ENCODE results near the gene CFB.
A peak's percentile ranks its signal among the peaks of the same experiment; 100 is the strongest.

Gene CFB

DNA sequence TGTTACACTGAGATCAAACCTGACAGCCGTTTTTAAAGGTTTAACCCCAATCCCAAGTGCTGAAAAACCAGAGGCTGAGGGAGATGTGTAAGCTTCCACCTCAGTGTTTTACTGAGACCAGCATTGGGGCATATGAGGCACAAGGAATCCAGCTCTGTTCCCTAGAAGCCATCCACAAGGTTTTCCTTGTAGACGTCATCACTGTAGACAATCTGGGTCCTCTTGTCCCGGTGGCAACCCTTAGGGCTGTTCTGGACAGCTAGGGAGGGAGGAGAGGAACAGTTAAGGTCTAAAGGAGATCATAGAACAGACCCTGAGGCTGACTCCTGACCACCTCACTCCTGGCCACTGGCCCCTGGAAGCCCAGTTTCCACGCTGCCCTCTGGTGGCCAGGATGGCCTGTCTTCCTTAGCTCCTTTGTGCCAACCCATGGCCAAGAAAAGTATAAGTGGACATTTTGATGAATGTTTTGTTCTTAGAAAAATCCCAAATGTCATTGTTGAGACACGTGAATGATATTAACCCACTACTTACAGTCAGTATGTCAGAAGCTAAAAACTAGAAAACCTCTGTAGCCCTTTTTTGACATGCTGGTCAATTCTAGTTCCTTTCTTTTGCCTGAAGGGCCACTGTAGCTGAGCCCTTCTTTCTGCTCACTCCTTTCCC is 6.4 kb downstream of the CFB start:
- peak; percentile 89 for ATAC-seq
- TF ChIP-seq TOX (CRISPR knock-in tag; IDR thresholded peaks at IDR 0.05; ENCODE audit: borderline replicate concordance) (no peak), ZFP3 (CRISPR knock-in tag; IDR thresholded peaks at IDR 0.05) (no peak), ZNF70 (CRISPR knock-in tag; IDR thresholded peaks at IDR 0.05) (no peak)
- TF ChIP-seq, protein P1, sequence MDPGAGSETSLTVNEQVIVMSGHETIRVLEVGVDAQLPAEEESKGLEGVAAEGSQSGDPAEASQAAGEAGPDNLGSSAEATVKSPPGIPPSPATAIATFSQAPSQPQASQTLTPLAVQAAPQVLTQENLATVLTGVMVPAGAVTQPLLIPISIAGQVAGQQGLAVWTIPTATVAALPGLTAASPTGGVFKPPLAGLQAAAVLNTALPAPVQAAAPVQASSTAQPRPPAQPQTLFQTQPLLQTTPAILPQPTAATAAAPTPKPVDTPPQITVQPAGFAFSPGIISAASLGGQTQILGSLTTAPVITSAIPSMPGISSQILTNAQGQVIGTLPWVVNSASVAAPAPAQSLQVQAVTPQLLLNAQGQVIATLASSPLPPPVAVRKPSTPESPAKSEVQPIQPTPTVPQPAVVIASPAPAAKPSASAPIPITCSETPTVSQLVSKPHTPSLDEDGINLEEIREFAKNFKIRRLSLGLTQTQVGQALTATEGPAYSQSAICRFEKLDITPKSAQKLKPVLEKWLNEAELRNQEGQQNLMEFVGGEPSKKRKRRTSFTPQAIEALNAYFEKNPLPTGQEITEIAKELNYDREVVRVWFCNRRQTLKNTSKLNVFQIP (CRISPR knock-in tag; IDR thresholded peaks at IDR 0.05; ENCODE audit: borderline replicate concordance, low read depth), result no peak

DNA sequence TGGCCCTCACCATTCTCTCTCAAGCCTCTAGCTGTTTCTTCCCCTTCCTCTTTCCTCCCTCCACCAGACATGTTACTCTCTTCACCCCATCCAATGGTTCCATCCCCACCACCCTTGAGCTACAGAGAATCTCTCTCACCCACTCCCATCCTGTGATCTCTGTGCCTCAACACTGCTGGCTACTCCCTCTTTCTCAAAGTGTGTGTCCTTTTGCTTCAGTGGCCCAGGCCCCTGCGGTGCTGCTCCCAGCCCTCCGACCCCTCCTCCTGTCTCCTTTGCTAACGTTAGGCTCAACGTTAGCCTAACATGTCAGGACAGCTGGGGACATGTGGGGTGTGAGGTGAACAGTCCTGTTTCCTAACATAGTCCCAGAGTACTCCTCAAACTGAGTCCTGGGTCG is 7.0 kb downstream of the CFB start:
- TF ChIP-seq, protein P2, sequence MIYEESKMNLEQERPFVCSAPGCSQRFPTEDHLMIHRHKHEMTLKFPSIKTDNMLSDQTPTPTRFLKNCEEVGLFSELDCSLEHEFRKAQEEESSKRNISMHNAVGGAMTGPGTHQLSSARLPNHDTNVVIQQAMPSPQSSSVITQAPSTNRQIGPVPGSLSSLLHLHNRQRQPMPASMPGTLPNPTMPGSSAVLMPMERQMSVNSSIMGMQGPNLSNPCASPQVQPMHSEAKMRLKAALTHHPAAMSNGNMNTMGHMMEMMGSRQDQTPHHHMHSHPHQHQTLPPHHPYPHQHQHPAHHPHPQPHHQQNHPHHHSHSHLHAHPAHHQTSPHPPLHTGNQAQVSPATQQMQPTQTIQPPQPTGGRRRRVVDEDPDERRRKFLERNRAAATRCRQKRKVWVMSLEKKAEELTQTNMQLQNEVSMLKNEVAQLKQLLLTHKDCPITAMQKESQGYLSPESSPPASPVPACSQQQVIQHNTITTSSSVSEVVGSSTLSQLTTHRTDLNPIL (CRISPR knock-in tag; IDR thresholded peaks at IDR 0.05; ENCODE audit: low read depth), result no peak
- TF ChIP-seq, protein P1 (CRISPR knock-in tag; IDR thresholded peaks at IDR 0.05; ENCODE audit: borderline replicate concordance, low read depth), result no peak
- TF ChIP-seq, protein P3, sequence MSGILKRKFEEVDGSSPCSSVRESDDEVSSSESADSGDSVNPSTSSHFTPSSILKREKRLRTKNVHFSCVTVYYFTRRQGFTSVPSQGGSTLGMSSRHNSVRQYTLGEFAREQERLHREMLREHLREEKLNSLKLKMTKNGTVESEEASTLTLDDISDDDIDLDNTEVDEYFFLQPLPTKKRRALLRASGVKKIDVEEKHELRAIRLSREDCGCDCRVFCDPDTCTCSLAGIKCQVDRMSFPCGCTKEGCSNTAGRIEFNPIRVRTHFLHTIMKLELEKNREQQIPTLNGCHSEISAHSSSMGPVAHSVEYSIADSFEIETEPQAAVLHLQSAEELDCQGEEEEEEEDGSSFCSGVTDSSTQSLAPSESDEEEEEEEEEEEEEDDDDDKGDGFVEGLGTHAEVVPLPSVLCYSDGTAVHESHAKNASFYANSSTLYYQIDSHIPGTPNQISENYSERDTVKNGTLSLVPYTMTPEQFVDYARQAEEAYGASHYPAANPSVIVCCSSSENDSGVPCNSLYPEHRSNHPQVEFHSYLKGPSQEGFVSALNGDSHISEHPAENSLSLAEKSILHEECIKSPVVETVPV (CRISPR knock-in tag; IDR thresholded peaks at IDR 0.05), result no peak
- TF ChIP-seq CSDC2 (CRISPR knock-in tag; IDR thresholded peaks at IDR 0.05) (no peak), GLIS3 (CRISPR knock-in tag; IDR thresholded peaks at IDR 0.05) (no peak), ZFP30 (CRISPR knock-in tag; IDR thresholded peaks at IDR 0.05) (no peak)
- ATAC-seq, result no peak

DNA sequence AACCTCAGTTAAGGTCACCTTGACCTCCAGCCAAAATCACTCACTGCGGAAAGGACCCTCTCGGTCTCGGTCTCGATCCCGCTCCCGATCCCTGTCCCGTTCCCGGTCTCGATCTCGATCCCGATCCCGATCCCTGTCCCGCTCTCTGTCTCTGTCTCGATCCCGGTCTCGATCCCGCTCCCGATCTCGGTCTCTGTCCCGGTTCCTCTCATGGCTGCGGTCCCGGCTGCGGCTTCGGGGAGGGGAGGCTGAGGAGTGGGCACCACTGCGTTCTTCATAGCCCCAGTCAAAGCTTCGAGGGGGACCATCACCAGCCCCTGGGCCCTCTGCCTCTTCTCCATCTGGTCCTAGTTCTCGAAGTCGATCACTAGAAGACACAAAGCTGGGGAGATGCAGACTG is 8.6 kb downstream of the CFB start:
- ATAC-seq, result no peak
- no peak for TF ChIP-seq ARNTL (CRISPR knock-in tag; IDR thresholded peaks at IDR 0.05; ENCODE audit: borderline replicate concordance, low read depth)
- TF ChIP-seq ZNF565 (CRISPR knock-in tag; conservative IDR thresholded peaks at IDR 0.05; ENCODE audit: low read depth), result no peak
- no peak for TF ChIP-seq TCF4 (CRISPR knock-in tag; IDR thresholded peaks at IDR 0.05; ENCODE audit: borderline replicate concordance)
- TF ChIP-seq, protein P4, sequence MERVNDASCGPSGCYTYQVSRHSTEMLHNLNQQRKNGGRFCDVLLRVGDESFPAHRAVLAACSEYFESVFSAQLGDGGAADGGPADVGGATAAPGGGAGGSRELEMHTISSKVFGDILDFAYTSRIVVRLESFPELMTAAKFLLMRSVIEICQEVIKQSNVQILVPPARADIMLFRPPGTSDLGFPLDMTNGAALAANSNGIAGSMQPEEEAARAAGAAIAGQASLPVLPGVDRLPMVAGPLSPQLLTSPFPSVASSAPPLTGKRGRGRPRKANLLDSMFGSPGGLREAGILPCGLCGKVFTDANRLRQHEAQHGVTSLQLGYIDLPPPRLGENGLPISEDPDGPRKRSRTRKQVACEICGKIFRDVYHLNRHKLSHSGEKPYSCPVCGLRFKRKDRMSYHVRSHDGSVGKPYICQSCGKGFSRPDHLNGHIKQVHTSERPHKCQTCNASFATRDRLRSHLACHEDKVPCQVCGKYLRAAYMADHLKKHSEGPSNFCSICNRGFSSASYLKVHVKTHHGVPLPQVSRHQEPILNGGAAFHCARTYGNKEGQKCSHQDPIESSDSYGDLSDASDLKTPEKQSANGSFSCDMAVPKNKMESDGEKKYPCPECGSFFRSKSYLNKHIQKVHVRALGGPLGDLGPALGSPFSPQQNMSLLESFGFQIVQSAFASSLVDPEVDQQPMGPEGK (CRISPR knock-in tag; IDR thresholded peaks at IDR 0.05; ENCODE audit: borderline replicate concordance), result no peak
- TF ChIP-seq RARB (CRISPR knock-in tag; IDR thresholded peaks at IDR 0.05), result no peak
- no peak for TF ChIP-seq ISL1 (CRISPR knock-in tag; IDR thresholded peaks at IDR 0.05)
- no peak for TF ChIP-seq ZFP3 (CRISPR knock-in tag; IDR thresholded peaks at IDR 0.05)
- TF ChIP-seq, protein P3 (CRISPR knock-in tag; IDR thresholded peaks at IDR 0.05), result no peak
- no peak for TF ChIP-seq GLIS3 (CRISPR knock-in tag; IDR thresholded peaks at IDR 0.05)
- no peak for TF ChIP-seq ZFP30 (CRISPR knock-in tag; IDR thresholded peaks at IDR 0.05)
- TF ChIP-seq TOX (CRISPR knock-in tag; IDR thresholded peaks at IDR 0.05; ENCODE audit: borderline replicate concordance), result no peak
- no peak for TF ChIP-seq OSR1 (CRISPR knock-in tag; IDR thresholded peaks at IDR 0.05)
- no peak for TF ChIP-seq SNAI2 (CRISPR knock-in tag; IDR thresholded peaks at IDR 0.05)
- TF ChIP-seq BACH2 (CRISPR knock-in tag; IDR thresholded peaks at IDR 0.05; ENCODE audit: borderline replicate concordance), result no peak
- TF ChIP-seq PPARA (CRISPR knock-in tag; IDR thresholded peaks at IDR 0.05; ENCODE audit: borderline replicate concordance), result no peak
- TF ChIP-seq ESRRG (CRISPR knock-in tag; IDR thresholded peaks at IDR 0.05), result no peak
- TF ChIP-seq ZNF70 (CRISPR knock-in tag; IDR thresholded peaks at IDR 0.05), result no peak
- TF ChIP-seq, protein P5, sequence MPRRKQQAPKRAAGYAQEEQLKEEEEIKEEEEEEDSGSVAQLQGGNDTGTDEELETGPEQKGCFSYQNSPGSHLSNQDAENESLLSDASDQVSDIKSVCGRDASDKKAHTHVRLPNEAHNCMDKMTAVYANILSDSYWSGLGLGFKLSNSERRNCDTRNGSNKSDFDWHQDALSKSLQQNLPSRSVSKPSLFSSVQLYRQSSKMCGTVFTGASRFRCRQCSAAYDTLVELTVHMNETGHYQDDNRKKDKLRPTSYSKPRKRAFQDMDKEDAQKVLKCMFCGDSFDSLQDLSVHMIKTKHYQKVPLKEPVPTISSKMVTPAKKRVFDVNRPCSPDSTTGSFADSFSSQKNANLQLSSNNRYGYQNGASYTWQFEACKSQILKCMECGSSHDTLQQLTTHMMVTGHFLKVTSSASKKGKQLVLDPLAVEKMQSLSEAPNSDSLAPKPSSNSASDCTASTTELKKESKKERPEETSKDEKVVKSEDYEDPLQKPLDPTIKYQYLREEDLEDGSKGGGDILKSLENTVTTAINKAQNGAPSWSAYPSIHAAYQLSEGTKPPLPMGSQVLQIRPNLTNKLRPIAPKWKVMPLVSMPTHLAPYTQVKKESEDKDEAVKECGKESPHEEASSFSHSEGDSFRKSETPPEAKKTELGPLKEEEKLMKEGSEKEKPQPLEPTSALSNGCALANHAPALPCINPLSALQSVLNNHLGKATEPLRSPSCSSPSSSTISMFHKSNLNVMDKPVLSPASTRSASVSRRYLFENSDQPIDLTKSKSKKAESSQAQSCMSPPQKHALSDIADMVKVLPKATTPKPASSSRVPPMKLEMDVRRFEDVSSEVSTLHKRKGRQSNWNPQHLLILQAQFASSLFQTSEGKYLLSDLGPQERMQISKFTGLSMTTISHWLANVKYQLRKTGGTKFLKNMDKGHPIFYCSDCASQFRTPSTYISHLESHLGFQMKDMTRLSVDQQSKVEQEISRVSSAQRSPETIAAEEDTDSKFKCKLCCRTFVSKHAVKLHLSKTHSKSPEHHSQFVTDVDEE (CRISPR knock-in tag; IDR thresholded peaks at IDR 0.05), result no peak
